Esophagus (tissue), 2 donors: Measurements from ENCODE around the gene RNF213. TPM values are rescaled to one million over a fixed set of nuclear protein-coding genes. Genes with fewer than 3 reads are reported as not detected.

Experiments used
- H3K27ac ChIP-seq, 2 donors: one replicate each; pipeline ENCODE4 v1.5.1; 2013; ENCODE audit warnings: low read depth in 2 of 2, mild to moderate bottlenecking in 2 of 2, inconsistent platforms in 1 of 2, low read length in 1 of 2, moderate library complexity in 1 of 2
- H3K27me3 ChIP-seq, 2 donors: one replicate each; pipeline ENCODE4 v1.6.1; 2013; ENCODE audit warnings: low read length in 2 of 2, control low read depth in 1 of 2, mild to moderate bottlenecking in 1 of 2; ENCODE audit not compliant: insufficient read depth in 2 of 2, control insufficient read depth in 1 of 2
- H3K36me3 ChIP-seq, 2 donors: one replicate each; pipeline ENCODE4 v1.6.1; 2013; ENCODE audit warnings: low read length in 1 of 2; ENCODE audit not compliant: control insufficient read depth in 2 of 2, insufficient read depth in 2 of 2
- H3K4me1 ChIP-seq, 2 donors: one replicate each; pipeline ENCODE4 v1.6.1; 2013; ENCODE audit warnings: low read length in 1 of 2; ENCODE audit not compliant: control insufficient read depth in 2 of 2, insufficient read depth in 2 of 2
- H3K4me3 ChIP-seq, 2 donors: one replicate each; pipeline ENCODE4 v1.5.1; 2013; ENCODE audit warnings: low read length in 2 of 2, mild to moderate bottlenecking in 2 of 2, low read depth in 1 of 2, moderate library complexity in 1 of 2
- H3K9me3 ChIP-seq, 2 donors: one replicate each; pipeline ENCODE4 v1.6.1; 2013; ENCODE audit warnings: mild to moderate bottlenecking in 2 of 2, low read depth in 1 of 2, low read length in 1 of 2, moderate library complexity in 1 of 2; ENCODE audit not compliant: control insufficient read depth in 2 of 2, insufficient read depth in 1 of 2
- WGBS, 2 donors: extraction: QIAGEN DNeasy Blood & Tissue Kit; methylation state at CpG; one replicate each; pipeline ENCODE4 v1.1.7; 2013; 5-methylcytosine and 5-hydroxymethylcytosine counted together
- polyA plus RNA-seq, 2 donors: library from polyadenylated mRNA; stranded (reverse); fragments of 200-250 nt; gene quantifications; one replicate each; pipeline ENCODE4 v1.2.3, GENCODE V29; 2013
- donor health status: healthy with polysubstance abuse.
- donor health status: Bipolar disorder and iron deficiency.

The RNF213 gene
- polyA plus RNA-seq, 2 donors = 17.9 to 54.7 TPM

DNA sequence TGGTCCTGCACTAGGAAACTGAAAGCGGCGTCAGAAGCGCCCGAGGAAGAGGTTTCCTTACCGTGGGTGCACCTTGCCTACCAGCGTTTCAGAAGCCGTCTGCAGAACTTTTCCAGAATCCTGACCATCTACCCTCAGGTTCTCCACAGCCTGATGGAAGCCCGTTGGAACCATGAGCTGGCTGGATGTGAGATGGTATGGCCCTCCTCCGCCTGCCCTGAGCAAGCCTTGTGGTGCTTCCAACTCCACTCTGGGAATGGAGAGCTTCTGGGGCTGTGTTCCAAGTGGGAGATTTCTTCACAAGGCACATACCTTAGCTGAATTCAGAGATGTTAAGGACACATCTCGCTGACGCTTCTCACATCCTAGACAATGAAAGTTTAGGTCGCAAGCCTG, 102.5 kb downstream of the RNF213 start:
- 85 to 88% methylated on average over 12 of the region's 12 CpGs for WGBS, 2 donors

DNA sequence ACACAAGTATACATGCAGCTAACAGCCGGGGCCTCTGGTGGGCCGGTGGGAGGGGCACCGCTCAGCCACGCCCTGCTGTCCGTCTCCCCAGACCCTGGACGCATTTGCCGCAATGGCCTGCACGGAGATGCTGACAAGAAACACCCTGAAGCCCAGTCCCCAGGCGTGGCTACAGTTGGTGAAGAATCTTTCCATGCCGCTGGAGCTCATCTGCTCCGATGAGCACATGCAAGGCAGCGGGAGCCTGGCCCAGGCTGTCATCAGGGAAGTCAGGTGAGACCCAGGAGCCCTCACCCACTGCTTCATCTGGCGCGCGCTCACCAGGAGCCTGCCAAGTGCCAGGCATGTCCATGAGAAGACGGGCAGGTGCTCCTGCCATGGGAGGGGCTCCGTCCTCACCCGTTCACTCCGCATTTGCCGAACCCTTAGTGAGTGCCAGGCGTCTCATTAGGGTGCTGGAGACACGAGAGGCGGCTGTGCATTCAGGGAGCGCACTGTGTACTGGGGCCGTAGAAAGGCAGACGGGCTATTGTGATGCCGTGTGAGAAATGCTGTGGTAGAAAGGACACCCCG, 103.0 kb downstream of the RNF213 start:
- Histone ChIP-seq H3K9me3 (no peaks in the 10 kb centered on the region), H3K36me3 (peaks cover 29 to 59% of the 10 kb centered on the region in 2 donors), H3K27ac (no peak overlapping the region), H3K4me1 (no peaks in the 10 kb centered on the region), H3K27me3 (no peaks in the 10 kb centered on the region), H3K4me3 (no peak overlapping the region)
- 85 to 92% methylated on average over 28 of the region's 28 CpGs for WGBS, 2 donors

More for the DNA sequence above, 102.5 kb downstream of the RNF213 start:
- Histone ChIP-seq H3K36me3 (peaks cover 28 to 61% of the 10 kb centered on the region in 2 donors), H3K4me3 (no peak overlapping the region), H3K9me3 (no peaks in the 10 kb centered on the region), H3K4me1 (no peaks in the 10 kb centered on the region), H3K27ac (no peak overlapping the region), H3K27me3 (no peaks in the 10 kb centered on the region)

DNA sequence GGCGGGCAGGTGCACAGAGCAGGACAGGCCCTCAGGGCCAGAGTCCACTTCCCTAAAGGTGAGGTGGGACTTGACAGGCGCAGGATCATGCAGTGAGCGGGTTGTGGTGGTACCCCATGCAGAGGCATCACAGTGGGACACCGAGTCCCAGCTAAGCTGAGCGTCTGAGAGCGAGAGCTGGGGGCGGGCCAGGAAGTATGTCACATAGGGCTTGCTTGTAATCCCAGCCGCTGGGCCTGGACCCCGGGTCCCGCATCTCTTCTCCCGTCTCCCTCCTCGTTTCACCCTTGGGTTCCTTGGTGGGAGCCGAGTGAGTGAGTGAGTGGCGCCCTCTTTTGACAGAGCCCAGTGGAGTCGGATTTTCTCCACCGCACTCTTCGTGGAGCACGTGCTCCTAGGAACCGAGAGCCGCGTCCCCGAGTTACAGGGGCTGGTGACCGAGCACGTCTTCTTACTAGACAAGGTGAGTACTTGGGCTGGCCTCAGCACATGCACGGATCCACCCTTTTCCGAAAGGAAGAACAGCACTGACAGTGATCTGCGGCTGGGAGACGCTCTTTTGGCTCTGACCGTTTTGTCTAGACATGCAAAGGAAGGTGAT, 103.5 kb downstream of the RNF213 start:
- H3K27ac ChIP-seq = no peak overlapping the region
- WGBS, 2 donors = 71 to 73% methylated on average over 29 of the region's 29 CpGs
- H3K4me1 ChIP-seq = no peaks in the 10 kb centered on the region
- peaks cover 31 to 59% of the 10 kb centered on the region in 2 donors for H3K36me3 ChIP-seq
- H3K9me3 ChIP-seq = no peaks in the 10 kb centered on the region
- H3K4me3 ChIP-seq = no peak overlapping the region
- no peaks in the 10 kb centered on the region for H3K27me3 ChIP-seq

DNA sequence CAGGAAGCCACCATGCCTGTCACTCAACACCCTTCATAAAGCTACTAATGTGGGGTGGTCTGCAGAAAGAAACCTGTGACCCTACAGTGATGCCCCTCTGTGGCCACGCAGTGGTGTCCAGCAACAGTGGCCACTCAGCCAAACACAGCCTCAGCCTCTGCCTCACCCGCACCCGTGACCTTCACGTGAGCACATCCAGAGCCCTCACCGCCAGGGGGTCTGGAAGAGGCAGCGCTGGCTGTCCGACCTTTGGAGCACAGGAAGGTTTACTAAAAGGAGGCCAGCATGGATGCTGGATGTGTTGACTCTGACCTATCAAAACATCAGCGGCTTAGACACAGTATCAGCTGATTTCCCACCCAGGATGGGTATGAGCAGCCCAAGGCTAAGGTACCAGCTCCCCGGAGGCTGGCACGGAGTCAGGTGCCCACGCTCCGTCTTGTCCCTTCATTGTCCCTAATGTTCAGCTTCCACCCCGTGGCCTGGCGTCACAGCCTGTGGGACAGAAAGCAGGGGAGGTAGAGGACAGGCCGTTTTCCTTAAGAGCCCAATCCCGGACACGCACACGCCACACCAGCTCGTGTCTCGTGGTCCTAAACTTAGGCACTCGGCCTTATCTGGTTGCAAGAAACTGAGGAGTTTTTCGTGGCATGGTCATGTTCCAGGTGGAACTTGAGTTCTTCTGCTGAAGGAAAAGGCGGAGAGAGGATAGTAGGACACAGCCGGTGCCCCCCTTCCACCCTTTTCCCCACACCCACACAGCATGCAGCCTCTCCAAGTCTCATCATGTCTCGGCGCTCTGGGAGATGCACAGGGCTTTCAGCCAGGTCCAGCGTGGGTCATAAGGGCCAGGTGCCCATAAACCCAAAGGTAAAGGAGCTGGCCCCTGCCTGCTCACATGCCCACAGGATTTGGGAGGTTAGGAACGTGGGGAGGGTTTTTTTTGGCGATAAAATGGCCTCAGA, 104.6 kb downstream of the RNF213 start:
- Histone ChIP-seq H3K36me3 (peaks cover 31 to 60% of the 10 kb centered on the region in 2 donors), H3K27me3 (no peaks in the 10 kb centered on the region), H3K4me1 (no peaks in the 10 kb centered on the region), H3K9me3 (no peaks in the 10 kb centered on the region), H3K4me3 (no peak overlapping the region), H3K27ac (no peak overlapping the region)
- WGBS, 2 donors = 81 to 86% methylated on average over 29 of the region's 29 CpGs

DNA sequence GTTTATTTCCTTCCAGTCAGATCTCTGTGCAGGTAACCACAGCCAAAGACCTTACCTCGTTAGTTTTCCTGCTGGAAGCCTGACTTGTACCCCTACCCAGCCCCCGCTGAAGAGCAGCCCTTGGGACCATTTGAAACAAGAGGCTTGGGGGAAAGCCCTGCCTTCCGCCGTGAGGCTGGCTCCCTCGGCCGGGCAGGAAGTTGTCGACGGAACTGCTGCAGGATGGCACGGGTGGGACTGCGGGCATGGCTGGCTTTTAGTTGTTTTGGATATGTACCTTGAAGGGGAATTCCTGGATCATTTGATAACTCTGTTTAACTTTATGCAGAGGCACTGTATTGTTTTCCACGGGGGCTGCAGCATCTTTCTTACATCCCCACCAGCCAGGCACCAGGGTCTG, 105.3 kb downstream of the RNF213 start:
- 82 to 84% methylated on average over 11 of the region's 11 CpGs for WGBS, 2 donors
- Histone ChIP-seq H3K9me3 (no peaks in the 10 kb centered on the region), H3K4me1 (no peaks in the 10 kb centered on the region), H3K36me3 (peaks cover 27 to 57% of the 10 kb centered on the region in 2 donors), H3K27me3 (no peaks in the 10 kb centered on the region), H3K4me3 (no peak overlapping the region), H3K27ac (no peak overlapping the region)

DNA sequence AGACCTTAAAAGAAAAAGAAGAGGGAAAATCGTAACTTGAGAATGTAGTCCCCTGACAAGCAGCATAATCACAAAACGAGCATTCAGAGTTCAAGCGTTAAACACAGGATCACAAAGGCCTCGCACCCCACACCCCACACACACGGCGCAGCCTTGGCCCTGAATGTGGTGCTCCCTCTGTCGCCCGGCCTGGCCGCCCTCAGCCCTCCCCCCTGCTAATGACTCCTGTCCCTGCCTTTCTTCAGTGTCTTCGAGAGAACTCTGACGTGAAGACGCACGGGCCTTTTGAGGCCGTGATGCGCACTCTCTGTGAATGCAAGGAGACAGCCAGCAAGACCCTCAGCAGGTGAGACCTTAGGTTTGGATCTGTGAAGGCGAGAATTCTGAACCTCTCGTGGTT, 106.9 kb downstream of the RNF213 start:
- H3K36me3 ChIP-seq = peaks cover 22 to 51% of the 10 kb centered on the region in 2 donors
- no peak overlapping the region for H3K4me3 ChIP-seq
- no peak overlapping the region for H3K27ac ChIP-seq
- no peaks in the 10 kb centered on the region for H3K9me3 ChIP-seq
- WGBS, 2 donors = 87 to 90% methylated on average over 17 of the region's 17 CpGs
- no peaks in the 10 kb centered on the region for H3K27me3 ChIP-seq
- no peaks in the 10 kb centered on the region for H3K4me1 ChIP-seq

DNA sequence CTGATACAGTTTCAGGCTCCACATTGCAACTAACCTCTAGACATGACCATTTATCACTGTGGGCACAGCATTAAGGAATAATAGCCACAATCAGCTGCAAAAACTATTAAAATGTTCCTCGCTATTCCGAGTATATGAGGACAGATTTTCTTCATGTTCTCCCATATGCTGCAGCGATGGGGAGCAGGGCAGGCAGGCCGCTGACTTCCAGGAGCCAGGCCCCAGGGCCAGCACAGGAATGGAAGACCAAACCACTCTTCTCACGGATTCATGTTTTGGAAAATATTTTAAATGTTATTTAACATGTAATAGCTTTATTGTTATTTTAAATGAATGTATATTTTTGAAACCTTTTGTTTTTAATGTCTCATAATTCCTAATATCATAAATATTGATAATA, 110.5 kb downstream of the RNF213 start:
- H3K27ac ChIP-seq = no peak overlapping the region
- 89 to 93% methylated on average over 5 of the region's 5 CpGs for WGBS, 2 donors

DNA sequence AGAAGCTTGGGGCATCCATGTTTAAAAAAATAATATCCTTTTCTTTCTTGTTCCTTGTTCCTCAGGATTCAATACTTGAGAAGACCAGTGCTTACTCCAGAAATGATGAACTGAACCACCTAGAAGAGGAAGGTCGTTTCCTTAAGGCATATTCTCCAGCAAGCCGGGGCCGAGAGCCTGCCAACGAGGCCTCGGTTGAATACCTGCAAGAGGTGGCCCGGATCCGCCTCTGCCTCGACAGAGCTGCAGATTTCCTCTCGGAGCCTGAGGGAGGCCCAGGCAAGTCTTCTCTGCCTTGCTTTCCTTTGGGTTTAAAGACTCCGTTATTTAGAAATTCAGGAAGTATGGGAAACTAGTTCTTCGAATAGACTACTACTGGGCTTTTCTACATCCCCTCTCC, 111.8 kb downstream of the RNF213 start:
- H3K9me3 ChIP-seq = no peaks in the 10 kb centered on the region
- no peaks in the 10 kb centered on the region for H3K4me1 ChIP-seq
- H3K36me3 ChIP-seq = peaks cover 19 to 44% of the 10 kb centered on the region in 2 donors
- 62 to 80% methylated on average over 11 of the region's 11 CpGs for WGBS, 2 donors
- H3K4me3 ChIP-seq = no peak overlapping the region
- H3K27ac ChIP-seq = no peak overlapping the region
- H3K27me3 ChIP-seq = no peaks in the 10 kb centered on the region

More for the DNA sequence above, 110.5 kb downstream of the RNF213 start:
- Histone ChIP-seq H3K4me3 (no peak overlapping the region), H3K4me1 (no peaks in the 10 kb centered on the region), H3K9me3 (no peaks in the 10 kb centered on the region), H3K27me3 (no peaks in the 10 kb centered on the region), H3K36me3 (peaks cover 13 to 36% of the 10 kb centered on the region in 2 donors)

DNA sequence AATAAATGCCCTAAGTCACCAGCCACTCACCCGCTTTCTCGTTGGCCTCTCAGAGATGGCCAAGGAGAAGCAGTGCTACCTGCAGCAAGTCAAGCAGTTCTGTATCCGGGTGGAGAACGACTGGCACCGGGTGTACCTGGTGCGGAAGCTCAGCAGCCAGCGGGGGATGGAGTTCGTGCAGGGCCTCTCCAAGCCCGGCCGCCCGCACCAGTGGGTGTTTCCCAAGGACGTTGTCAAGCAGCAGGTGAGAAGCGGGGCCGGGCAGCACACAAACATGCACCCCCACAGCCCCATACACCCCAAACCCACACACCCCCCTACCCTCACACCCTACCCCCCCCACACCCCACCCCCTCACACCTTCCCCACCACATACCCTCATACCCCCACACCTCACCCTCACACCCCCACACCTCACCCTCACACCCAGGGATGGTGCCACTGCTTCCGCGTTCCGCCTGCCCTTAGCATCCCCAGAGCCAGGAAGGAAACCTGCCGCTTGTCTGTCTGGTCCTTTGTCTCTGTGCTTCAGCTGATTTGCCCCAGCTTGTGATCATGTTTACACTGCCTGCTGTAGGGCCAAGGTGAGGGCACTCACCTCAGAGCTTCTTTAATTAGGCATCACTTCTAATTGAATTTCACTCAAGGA, 112.4 kb downstream of the RNF213 start:
- no peak overlapping the region for H3K27ac ChIP-seq
- peaks cover 20 to 45% of the 10 kb centered on the region in 2 donors for H3K36me3 ChIP-seq
- 61 to 79% methylated on average over 18 of the region's 18 CpGs for WGBS, 2 donors
- H3K4me1 ChIP-seq = no peaks in the 10 kb centered on the region
- H3K27me3 ChIP-seq = no peaks in the 10 kb centered on the region
- no peak overlapping the region for H3K4me3 ChIP-seq
- no peaks in the 10 kb centered on the region for H3K9me3 ChIP-seq
